Transverse colon (tissue), 4 donors: ENCODE measurements around the gene TRIP13. TPM values are rescaled to one million over a fixed set of nuclear protein-coding genes. Genes with fewer than 3 reads are reported as not detected.
"Not testable (repeated sequence)": the region's sequence is repeated elsewhere in the genome, so short reads cannot be mapped to it uniquely, and the experiment has no call there.

ENCODE experiments used
- DNase-seq: peaks from one replicate; pipeline ENCODE4 v3.0.0-alpha.2; 2019
- H3K27ac ChIP-seq, 4 donors: fragments of 200-600 bp; sonication (generic); 2 replicates each; pipeline ENCODE4 v1.5.1; 2016 to 2018; ENCODE audit warnings: inconsistent platforms in 4 of 4
- H3K27me3 ChIP-seq: fragments of 200-600 bp; sonication (generic); 2 replicates; pipeline ENCODE4 v1.5.1; 2017; ENCODE audit warnings: inconsistent platforms
- H3K36me3 ChIP-seq, 4 donors: fragments of 200-600 bp; sonication (generic); 2 replicates each; pipeline ENCODE4 v1.5.1; 2017 to 2019; ENCODE audit warnings: inconsistent platforms in 4 of 4
- H3K4me1 ChIP-seq, 4 donors: fragments of 200-600 bp; sonication (generic); 2 replicates each; pipeline ENCODE4 v1.5.1; 2017 to 2020; ENCODE audit warnings: inconsistent platforms in 4 of 4
- H3K4me3 ChIP-seq, 4 donors: fragments of 200-600 bp; sonication (generic); 1 replicate in 1 of 4; 2 replicates in 3 of 4; pipeline versions ENCODE4 v1.5.1 to v1.6.1; 2017 to 2019; ENCODE audit warnings: inconsistent platforms in 4 of 4
- H3K9me3 ChIP-seq, 2 donors: fragments of 200-600 bp; sonication (generic); 2 replicates each; pipeline ENCODE4 v1.5.1; 2017 to 2019; ENCODE audit warnings: inconsistent platforms in 2 of 2
- CTCF ChIP-seq, 5 experiments: fragments of 200-600 bp in 3 of 5; fragments of 450-650 bp in 2 of 5; sonication (generic) in 3 of 5; IDR thresholded peaks; 1 replicate in 2 of 5; 2 replicates in 3 of 5; pipeline ENCODE4 v1.5.1; 2016 to 2017; ENCODE audit warnings: antibody characterized with exemption in 5 of 5, inconsistent platforms in 3 of 5, mild to moderate bottlenecking in 2 of 5, moderate library complexity in 1 of 5
- EP300 ChIP-seq: sonication (generic); formaldehyde crosslinking; IDR thresholded peaks from one replicate; pipeline ENCODE4 v1.6.1; 2017; ENCODE audit warnings: antibody characterized with exemption, low read depth
- POLR2A ChIP-seq: fragments of 450-650 bp; IDR thresholded peaks from one replicate; pipeline ENCODE4 v1.6.1; 2016; ENCODE audit warnings: antibody characterized with exemption, mild to moderate bottlenecking, moderate library complexity
- POLR2AphosphoS5 ChIP-seq, 3 donors: sonication (generic); formaldehyde crosslinking; IDR thresholded peaks; one replicate each; pipeline ENCODE4 v1.6.1; 2016; ENCODE audit warnings: antibody characterized with exemption in 3 of 3
- WGBS, 2 donors: methylation state at CpG; one replicate each; pipeline ENCODE4 v1.1.5; 2018; ENCODE audit warnings: low coverage in 1 of 2; 5-methylcytosine and 5-hydroxymethylcytosine counted together
- in situ Hi-C, 4 donors: fragments of 200-750 bp; cut with MboI; loops; one replicate each; pipeline versions ENCODE4 v1.15.0 to v1.15.1; 2017; ENCODE audit warnings: low sequenced_read_pairs in 3 of 4, low pct_ligation_motif_present in 1 of 4, low pct_unique_long_range_greater_than_20kb in 1 of 4
- intact Hi-C: fragments of 100-400 bp; cut with DNase I; formaldehyde crosslinking; loops from one replicate; pipeline ENCODE4 v1.15.1; 2023; ENCODE audit warnings: low total_unique reads
- total RNA-seq, 4 donors: library from RNA; depleted of rRNA; stranded (reverse); fragments of >200 nt; gene quantifications; one replicate each; pipeline ENCODE4 v1.1.0, GENCODE V29; 2016

TRIP13 gene
- total RNA-seq, 4 donors from 2014 or later: 0.41 to 4.1 (median 2.2) TPM; not detected in 1

- H3K4me3 ChIP-seq: no peak overlapping the region
- H3K9me3 ChIP-seq: no peaks in the 10 kb centered on the region
- no peak overlapping the region for H3K27ac ChIP-seq
- no peaks in the 10 kb centered on the region for H3K4me1 ChIP-seq
- TF ChIP-seq POLR2A (no peak), EP300 (no peak), POLR2AphosphoS5 (IDR thresholded peaks at IDR 0.05) (no peak), CTCF (IDR thresholded peaks at IDR 0.05) (no peak)
- WGBS, 2 donors: 76 to 100% methylated on average over 1 to 7 of the region's 7 CpGs
- intact Hi-C loops (no loop called here), in situ Hi-C loops (loop anchor here (25.0 kb wide), 2 partner anchors 198 to 223 kb away; no protein-coding TSS in a partner anchor)
- peaks cover 14% of the 10 kb centered on the region for H3K27me3 ChIP-seq
- no peak for DNase-seq
- no peaks in the 10 kb centered on the region for H3K36me3 ChIP-seq
These were observed 46.7 kb downstream of the TRIP13 start for GRCh38 chr5:939368-939767.

GRCh38 chr5:940741-941140 is 48.1 kb downstream of the TRIP13 start:
- intact Hi-C loops, H3K4me1 ChIP-seq, H3K9me3 ChIP-seq, DNase-seq, H3K4me3 ChIP-seq, H3K36me3 ChIP-seq, H3K27ac ChIP-seq: not testable (repeated sequence)
- 76 to 100% methylated on average over 1 to 2 of the region's 2 CpGs for WGBS, 2 donors
- H3K27me3 ChIP-seq: peaks cover 23% of the 10 kb centered on the region
- in situ Hi-C loops: loop anchor here (25.0 kb wide), 2 partner anchors 197 to 222 kb away; no protein-coding TSS in a partner anchor

- Histone ChIP-seq H3K27ac (no peak overlapping the region), H3K9me3 (no peaks in the 10 kb centered on the region), H3K36me3 (no peaks in the 10 kb centered on the region), H3K4me1 (peaks cover 0 to 14% (median 6%) of the 10 kb centered on the region in 4 donors), H3K27me3 (peaks cover 46% of the 10 kb centered on the region), H3K4me3 (no peak overlapping the region)
- 73 to 76% methylated on average over 6 to 11 of the region's 11 CpGs for WGBS, 2 donors
- no peak for DNase-seq
- in situ Hi-C loops (loop anchor here (25.0 kb wide), 2 partner anchors 194 to 219 kb away; no protein-coding TSS in a partner anchor), intact Hi-C loops (no loop called here)
- TF ChIP-seq EP300 (no peak), CTCF (IDR thresholded peaks at IDR 0.05) (no peak), POLR2A (no peak), POLR2AphosphoS5 (IDR thresholded peaks at IDR 0.05) (no peak)
These were observed 50.7 kb downstream of the TRIP13 start for GRCh38 chr5:943201-943917.

DNA sequence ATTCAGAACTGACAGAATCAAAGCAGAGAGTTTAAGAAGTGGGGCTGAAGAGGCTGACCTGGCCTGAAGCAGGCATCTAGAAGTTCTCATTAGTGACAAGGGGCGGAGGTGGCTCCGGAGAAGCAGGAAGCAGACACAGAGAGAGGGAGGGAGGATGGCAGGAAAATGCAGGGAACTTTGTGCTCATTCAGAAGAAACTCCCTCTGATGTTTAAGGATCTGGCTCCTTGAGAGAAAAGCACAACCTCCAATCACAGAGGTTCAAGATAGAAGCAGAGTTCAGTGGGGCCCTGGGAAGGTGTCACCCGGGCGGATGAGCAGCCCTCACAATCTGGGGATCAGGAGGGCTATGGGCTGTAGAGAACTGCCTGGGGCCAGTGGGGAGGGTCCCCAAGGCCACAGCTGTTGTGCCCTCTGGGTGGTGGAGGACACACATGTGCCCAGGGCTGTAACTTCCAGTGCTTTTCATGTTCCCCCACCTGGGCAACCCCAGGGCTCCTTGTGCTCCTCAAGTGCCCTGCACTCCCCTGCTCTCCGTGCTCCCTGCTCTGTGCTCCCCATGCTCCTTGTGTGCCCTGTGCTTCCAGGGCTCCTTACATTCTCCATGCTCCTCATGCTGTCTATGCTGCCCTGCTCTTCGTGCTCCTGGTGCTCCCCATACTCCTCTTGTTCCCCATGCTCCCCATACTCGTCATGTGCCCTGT is 51.4 kb downstream of the TRIP13 start:
- TF ChIP-seq POLR2A (no peak), POLR2AphosphoS5 (IDR thresholded peaks at IDR 0.05) (no peak), EP300 (no peak), CTCF (IDR thresholded peaks at IDR 0.05) (no peak)
- H3K27ac ChIP-seq: no peak overlapping the region
- in situ Hi-C loops: loop anchor here (25.0 kb wide), 2 partner anchors 193 to 218 kb away; no protein-coding TSS in a partner anchor

More for the DNA sequence above, 51.4 kb downstream of the TRIP13 start:
- DNase-seq: no peak
- 56 to 63% methylated on average over 5 to 7 of the region's 7 CpGs for WGBS, 2 donors
- Histone ChIP-seq H3K36me3 (no peaks in the 10 kb centered on the region), H3K9me3 (no peaks in the 10 kb centered on the region), H3K27me3 (peaks cover 53% of the 10 kb centered on the region), H3K4me1 (peaks cover 0 to 14% (median 6%) of the 10 kb centered on the region in 4 donors), H3K4me3 (no peak overlapping the region)
- intact Hi-C loops: no loop called here
